ENCODE measurements around the gene PRXL2C. TPM values are rescaled to one million over a fixed set of nuclear protein-coding genes. Genes with fewer than 3 reads are reported as not detected.
"Not testable (repeated sequence)": the region's sequence is repeated elsewhere in the genome, so short reads cannot be mapped to it uniquely, and the experiment has no call there.

PRXL2C gene, protein sequence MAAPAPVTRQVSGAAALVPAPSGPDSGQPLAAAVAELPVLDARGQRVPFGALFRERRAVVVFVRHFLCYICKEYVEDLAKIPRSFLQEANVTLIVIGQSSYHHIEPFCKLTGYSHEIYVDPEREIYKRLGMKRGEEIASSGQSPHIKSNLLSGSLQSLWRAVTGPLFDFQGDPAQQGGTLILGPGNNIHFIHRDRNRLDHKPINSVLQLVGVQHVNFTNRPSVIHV
- 10 to 100 TPM; 25.9 to 28.9 TPM for total RNA-seq
- long read RNA-seq, donor 1, transcript PRXL2C-201 (6 exons, 2,863 nt): major isoform, 5 of 8 reads
- long read RNA-seq, donor 1, partial matches to known transcripts: 0 of 8 reads
- long read RNA-seq, donor 1, other reads (novel, unspliced or antisense): 3 of 8 reads
- long read RNA-seq, donor 2, partial matches to known transcripts: 0 of 8 reads
- long read RNA-seq, donor 2, other reads (novel, unspliced or antisense): 3 of 8 reads

DNA sequence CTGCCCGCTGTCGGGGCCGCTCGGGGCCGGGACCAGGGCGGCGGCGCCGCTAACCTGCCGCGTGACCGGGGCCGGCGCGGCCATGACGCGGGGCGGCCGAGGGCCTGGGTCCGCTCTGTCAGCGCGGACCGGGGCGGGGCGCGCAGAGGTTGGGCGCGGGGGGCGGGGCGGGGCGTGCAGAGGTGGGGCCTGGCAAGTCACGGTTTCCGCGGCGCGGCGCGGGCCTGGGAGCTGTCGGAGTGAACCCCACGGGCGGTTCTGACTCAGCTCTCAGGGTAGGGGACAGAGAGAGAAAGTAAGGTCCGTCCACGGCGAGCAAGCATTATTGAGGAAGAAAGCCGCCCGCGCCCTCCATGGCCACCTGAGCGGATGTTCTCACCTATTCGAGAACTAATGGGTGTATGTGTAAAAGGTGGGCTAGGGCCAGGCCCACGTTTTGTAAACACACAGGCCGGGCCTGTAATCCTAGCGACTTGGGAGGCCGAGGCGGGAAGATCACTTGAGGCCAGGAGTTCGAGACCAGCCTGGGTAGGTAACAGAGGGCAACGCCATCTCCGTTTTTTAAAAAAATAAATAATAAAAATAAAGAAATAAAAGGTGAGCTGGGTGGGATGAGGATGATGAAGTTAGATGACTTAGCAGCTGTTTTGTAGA is at the start of gene PRXL2C:
Gene PRXL2C (minus strand): TSS at position 120 of the 654 bp plus-strand sequence. CDS start 36 bp downstream, at position 84.
- intact Hi-C loops (cut with DNase I): loop anchor here in 1 of 2 donors (10.0 kb wide), 1 partner anchor 201 kb away; the partner anchor contains the start of gene HABP4
- peak; percentile 97 for DNase-seq (ENCODE audit: low spot score)

DNA sequence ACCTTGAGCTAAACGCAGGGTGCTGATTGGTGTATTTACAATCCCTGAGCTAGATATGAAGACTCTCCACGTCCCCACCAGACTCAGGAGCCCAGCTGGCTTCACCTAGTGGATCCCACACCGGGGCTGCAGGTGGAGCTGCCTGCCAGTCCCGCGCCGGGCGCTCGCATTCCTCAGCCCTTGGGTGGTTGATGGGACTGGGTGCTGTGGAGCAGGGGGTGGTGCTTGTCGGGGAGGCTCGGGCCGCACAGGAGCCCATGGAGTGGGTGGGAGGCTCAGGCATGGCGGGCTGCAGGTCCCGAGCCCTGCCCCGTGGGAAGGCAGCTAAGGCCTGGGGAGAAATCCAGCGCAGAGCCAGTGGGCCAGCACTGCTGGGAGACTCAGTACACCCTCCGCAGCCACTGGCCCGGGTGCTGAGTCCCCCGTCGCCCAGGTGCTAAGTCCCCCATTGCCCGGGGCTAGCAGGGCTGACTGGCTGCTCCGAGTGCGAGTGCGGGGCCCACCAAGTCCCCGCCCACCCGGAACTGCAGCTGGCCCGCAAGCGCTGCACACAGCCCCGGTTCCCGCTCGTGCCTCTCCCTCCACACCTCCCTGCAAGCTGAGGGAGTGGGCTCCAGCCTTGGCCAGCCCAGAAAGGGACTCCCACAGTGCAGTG is 45.7 kb upstream of the PRXL2C start:
- intact Hi-C loops (cut with DNase I): not testable (repeated sequence)

DNA sequence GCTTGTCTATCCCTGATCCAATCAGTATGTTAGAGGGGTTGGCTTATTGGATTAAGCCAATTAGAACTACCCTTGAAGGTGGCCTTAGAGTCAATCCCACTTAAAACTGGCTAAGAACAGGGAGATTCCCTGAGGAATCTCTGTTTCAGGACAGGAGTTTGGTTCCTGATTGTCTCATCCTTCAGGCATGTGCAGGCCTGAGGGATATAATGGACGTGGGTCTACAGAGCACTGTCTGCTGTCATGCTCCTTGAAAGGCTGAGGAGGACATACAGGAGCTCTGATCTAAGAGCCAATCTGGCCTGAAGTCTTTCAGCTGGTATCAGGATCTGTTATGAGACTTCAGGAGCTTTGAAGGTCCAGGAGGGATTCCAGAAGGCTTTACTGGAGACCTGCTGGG is 36.2 kb upstream of the PRXL2C start:
- no peak for DNase-seq (ENCODE audit: low spot score)
- intact Hi-C loops (cut with DNase I): no loop called here

More for the DNA sequence above, 45.7 kb upstream of the PRXL2C start:
- not testable (repeated sequence) for DNase-seq (ENCODE audit: low spot score)

DNA sequence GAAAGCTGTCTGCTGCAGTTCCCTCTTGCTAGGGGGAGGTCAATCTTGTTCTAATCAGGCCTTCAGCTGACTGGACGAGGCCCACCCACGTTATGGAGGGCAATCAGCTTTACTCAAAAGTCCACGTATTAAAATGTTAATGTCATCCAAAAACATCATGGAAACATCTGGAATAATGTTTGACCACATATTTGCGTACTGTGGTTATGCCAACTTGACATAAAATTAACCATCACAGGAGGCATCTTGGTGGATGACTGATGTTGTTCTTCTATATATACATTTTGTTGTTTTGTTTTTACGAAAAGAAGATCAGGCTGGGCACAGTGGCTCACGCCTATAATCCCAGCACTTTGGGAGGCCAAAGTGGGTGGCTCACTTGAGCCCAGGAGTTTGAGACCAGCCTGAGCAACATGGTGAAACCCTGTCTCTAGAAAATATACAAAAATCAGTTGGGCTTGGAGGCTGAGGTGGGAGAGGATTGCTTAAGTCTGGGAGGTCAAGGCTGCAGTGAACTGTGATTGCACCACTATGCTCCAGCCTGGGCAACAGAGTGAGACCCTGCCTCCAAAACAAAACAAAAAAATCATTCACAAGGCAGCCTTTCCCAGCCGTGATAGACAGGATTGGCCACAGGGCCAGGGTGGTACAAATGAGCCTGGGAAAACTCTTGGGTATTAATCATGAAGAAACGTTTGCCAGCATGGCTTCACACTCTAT is 33.8 kb upstream of the PRXL2C start:
- intact Hi-C loops (cut with DNase I): no loop called here
- DNase-seq (ENCODE audit: low spot score): no peak

DNA sequence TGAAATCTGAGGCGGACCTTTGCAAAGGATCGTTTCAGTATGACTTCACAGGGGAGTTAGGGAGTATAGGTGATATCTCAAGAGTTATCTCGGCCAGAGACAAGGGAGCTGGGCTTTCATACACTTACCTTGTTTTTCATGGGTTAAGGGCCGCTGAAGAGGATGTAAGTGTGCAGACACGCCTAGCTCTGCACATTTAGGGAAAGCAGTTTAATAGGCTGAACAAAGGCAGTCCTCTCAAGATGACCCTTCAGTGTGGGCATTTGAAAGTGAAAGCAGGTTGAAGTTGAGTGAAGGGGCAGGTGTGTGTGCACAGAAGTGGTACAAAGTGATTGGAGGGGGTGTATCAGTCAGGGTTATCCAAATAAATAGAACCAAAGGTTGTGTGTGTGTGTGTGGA is 33.1 kb upstream of the PRXL2C start:
- intact Hi-C loops (cut with DNase I): no loop called here
- DNase-seq (ENCODE audit: low spot score): no peak

DNA sequence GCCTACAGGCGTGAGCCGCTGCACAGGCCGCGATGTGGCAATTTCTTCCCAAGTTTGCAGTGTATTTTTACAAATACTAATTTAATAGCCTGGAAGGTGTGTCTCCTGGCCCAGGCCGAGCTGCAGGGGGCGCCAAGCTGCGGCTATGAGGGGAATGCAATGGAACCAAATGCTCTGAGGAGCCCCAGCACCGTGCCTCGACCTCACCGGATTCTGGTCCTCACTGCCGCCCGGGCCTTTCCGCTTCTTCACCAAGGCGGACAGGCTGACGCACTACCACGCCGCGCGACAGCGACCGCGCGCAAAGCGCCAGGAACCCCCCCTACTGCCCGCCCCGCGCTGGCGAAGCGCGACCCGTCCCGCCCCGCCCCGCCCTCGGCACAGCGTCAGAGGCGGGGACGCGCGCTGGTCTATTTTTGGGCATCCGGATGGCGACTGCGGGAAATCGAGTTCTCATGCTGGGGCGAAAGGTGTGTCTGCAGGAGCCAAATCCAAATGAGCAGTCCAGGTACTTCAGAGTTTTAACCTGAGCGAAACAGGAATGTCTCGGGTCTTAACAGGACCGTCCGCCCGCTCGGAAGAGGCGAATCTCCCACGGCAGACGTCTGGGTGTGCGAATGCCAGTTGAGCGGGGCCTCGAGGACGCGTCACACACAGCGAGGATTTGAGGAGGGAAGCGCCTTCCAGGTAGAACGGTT is 31.7 kb upstream of the PRXL2C start:
- intact Hi-C loops (cut with DNase I): no loop called here

DNA sequence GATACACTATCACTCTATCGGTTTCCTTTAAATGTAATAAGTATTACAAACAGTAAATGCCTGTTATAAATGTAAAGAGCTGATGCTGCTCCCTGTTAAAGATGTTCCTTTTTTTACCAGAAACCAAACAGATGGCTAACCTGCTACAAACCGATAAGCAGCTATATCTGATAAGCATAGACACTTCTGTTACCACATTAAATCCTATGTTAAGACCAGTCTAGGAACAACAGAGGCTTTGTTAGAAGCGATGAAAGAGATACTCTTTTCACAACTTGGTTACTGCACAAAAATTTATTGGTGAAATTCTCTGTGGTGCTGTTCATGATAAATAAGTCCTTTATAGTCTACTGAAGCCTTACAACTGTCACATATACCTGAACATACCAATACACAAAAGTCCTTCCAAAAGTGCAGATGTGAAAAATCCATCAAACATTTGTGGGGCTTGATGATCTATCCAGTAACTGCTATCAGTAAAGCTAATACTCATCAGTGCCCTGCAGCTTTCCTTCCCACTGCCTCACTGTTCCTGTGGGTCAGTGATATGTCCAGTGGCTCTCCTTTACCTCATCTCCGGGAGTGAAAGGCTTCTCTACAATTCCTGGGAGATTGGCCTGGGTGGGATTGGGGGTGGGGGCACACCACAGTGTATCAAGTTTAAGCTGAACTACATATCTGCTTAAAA is 25.8 kb upstream of the PRXL2C start:
- intact Hi-C loops (cut with DNase I): no loop called here
- no peak for DNase-seq (ENCODE audit: low spot score)

More for the DNA sequence above, 31.7 kb upstream of the PRXL2C start:
- peak; percentile 96 for DNase-seq (ENCODE audit: low spot score)

DNA sequence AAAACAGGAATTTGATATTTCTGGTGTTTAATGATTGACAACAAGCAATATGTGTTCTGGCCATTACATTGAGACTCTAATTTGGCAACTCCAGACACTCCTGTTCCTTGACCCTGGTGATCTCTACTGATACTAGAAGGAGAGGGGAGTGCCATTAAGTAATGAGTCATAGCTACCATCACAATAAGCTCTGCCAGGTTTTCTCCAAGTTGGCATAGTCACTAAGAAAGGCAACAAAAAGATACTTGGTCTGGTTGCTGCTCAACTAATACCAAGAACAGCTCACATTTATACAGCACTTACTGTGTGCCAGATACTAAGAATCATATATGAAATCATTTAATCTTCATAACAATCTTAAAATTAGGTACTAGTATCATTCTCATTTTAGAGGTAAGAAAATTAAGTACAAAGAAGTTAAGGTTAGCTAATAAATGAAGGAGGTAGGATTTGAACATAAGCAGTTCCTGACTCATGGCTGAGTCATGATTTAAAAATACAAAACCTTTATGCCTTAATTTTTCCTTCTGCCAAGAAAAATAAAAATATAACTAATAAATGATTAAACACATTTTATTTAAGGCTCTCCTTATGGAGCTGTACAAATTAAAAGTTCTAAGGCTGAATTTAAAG is 19.9 kb upstream of the PRXL2C start:
- intact Hi-C loops (cut with DNase I): no loop called here
- no peak for DNase-seq (ENCODE audit: low spot score)

DNA sequence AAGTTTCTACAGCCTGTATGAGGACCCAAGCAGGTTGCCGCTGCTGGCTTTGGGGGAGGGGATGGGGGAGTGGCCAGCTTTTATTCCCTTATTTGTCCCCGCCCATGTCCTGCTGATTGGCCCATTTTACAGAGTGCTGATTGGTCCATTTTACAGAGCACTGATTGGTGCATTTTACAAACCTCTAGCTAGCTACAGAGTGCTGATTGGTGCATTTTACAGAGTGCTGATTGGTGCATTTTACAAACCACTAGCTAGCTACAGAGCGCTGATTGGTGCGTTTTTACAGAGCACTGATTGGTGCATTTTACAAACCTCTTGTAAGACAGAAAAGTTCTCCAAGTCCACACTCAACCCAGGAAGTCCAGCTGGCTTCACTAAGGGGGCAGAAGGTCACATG is 18.7 kb upstream of the PRXL2C start:
- DNase-seq (ENCODE audit: low spot score); intact Hi-C loops (cut with DNase I): not testable (repeated sequence)

DNA sequence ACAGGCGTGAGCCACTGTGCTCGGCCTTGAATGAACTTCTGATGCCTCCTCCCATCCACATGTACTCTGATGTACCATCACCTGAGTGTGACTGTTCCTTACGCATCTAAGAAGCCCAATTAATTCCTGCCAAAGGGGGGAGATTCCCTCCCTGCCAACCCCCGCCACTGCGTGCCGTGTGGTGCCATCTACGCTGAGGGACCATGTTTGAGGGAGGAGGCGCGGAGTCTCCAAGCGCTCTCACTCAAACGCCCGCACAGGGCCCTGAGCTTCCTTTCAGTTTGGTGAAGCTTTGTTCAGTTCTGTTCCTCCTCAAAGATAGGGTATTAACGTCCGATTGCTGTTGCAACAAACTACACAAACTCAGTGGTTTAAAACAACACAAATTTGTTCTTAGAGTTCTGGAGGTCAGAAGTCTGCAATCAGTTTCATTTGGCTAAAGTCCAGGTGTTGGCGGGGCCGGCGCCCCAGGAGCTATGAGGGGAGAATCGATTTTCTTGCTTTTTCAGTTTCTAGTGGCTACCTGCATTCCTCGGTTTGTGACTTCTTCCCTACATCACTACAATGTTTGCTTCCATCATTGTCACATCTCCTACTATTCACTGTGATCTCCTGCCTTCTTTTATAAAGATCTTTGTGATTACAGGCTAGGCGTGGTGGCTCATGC is 13.9 kb upstream of the PRXL2C start:
- intact Hi-C loops (cut with DNase I): loop anchor here in 1 of 2 donors (5.0 kb wide), 1 partner anchor 347 kb away; no protein-coding TSS in a partner anchor
- DNase-seq (ENCODE audit: low spot score): no peak

DNA sequence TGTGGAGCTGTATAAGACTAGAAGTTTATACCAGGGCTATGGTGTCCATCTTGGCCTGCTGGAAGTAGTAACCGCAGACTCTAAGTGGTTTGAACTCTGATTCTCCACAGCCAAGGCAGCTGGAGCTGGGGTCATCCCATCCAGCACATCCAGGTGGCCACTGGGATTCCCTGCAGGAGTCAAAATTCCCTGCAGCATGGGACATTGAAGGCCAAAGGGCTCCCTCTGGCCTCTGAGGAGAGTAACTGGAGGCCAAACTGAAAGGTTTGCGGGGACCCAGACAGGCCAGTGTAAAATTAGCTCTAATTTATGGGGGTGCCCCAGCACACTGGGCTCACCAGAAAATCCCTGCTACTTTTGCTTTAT is 12.2 kb upstream of the PRXL2C start:
- no peak for DNase-seq (ENCODE audit: low spot score)
- intact Hi-C loops (cut with DNase I): loop anchor here in 1 of 2 donors (5.0 kb wide), 1 partner anchor 345 kb away; no protein-coding TSS in a partner anchor

DNA sequence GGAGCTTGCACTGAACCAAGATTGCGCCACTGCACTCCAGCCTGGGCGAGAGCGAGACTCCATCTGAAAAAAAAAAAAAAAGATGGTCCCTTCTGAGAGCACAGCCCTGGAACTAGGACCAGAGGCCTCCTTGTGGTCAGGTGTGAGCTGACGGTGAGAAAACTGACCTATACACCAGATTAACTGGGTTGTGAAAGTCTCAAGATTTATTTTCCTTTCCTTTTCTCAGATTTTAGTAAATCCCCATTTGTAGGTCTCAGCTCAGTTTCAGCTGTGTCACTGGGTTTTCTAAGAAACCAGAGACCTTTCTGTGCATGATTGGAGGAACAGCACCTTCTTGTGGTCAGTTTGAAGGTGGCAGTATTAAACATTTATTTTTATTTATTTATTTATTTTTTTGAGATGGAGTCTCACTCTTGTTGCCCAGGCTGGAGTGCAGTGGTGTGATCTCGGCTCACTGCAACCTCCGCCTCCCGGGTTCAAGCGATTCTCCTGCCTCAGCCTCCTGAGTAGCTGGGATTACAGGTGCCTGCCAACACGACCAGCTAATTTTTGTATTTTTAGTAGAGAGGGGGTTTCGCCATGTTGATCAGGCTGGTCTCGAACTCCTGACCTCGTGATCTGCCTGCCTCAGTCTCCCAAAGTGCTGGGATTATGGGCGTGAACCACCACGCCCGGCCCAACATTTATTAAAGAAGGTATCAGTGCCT is 11.7 kb upstream of the PRXL2C start:
- not testable (repeated sequence) for DNase-seq (ENCODE audit: low spot score)
- intact Hi-C loops (cut with DNase I): loop anchor here in 1 of 2 donors (5.0 kb wide), 1 partner anchor 345 kb away; no protein-coding TSS in a partner anchor

DNA sequence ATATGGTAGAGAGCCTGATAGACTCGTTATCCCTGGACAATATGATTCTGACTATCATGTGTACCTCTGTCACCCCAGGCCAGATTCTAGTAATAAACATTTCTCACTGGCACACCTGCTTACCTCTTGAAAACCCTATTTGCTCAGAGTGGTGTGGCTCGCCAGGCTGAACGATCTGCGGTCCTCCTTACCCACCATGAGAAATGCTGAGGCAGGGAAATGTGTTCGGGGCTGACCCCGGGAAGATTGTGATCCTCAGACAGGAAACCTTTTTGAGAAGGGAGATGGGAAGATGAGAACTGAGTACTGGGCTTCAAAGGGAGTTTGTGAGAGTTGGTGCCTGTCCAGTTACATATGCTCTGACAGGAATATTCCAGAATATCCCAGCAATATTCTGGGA is 10.7 kb upstream of the PRXL2C start:
- DNase-seq (ENCODE audit: low spot score): no peak
- intact Hi-C loops (cut with DNase I): loop anchor here in 1 of 2 donors (5.0 kb wide), 1 partner anchor 343 kb away; no protein-coding TSS in a partner anchor

DNA sequence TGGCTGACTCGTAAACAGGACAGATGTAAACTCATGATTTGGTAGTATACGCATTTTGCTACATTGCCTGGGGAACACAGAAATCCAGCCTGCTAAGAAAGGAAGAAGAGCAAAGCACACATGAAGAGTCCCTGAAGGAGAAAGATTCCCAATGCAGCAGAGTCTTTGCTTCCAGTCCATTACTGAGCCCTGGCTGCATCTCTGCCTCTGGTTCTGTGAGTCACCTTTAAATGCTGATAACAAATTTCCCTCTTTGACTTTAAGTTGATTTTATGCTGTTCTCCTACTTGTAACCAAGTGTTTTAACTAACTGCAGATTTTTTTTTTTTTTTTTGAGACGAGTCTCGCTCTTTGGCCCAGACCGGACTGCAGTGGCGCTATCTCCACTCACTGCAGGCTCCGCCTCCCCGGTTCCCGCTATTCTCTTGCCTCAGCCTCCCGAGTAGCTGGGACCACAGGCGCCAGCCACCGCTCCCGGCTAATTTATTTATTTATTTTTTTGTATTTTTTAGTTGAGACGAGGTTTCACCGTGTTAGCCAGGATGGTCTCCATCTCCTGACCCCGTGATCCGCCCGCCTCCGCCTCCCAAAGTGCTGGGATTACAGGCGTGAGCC is 8.5 kb upstream of the PRXL2C start:
- intact Hi-C loops (cut with DNase I): no loop called here
- DNase-seq (ENCODE audit: low spot score): no peak

DNA sequence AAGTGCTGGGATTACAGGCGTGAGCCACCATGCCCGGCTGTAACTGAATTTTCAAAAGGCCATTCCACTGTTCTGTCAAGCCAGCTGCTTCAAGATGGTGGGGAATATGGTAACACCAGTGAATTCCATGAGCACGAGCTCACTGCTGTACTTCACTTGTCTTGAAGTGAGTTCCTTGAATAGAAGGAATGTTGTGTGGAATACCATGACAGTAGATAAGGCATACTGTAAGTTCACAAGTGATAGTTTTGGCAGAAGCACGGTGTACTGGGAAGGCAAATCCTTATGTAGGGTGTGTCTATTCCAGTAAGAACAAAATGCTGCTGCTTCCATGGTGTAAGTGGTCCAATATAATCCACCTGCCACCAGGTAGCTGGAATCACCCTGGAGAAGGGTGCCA is 6.6 kb upstream of the PRXL2C start:
- intact Hi-C loops (cut with DNase I): no loop called here
- DNase-seq (ENCODE audit: low spot score): no peak

DNA sequence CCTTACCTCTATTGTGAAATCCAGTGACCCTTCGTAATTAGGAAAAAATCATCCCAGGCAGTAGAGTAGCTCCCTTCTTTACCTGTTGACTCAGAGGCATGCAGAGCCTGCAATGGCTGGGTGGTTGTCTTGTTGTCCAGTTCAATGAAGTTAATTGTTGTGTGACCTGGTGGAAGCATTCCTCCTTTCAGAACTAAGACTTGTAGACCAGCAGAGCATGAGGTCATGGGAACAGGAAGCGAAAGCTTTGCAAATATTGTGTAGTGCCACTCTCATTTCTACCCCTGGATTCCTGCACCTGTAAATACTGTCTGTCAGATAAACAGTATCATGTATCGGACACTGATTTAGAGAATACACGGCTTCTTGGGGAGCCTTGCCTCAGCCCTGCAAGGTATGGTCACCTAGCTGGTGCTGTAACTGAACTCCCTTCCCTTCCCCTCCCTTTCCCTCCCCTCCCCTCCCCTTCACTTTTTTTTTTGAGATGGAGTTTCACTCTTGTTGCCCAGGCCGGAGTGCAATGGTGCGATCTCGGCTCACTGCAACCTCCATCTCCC is 5.7 kb upstream of the PRXL2C start:
- intact Hi-C loops (cut with DNase I): no loop called here
- DNase-seq (ENCODE audit: low spot score): no peak
